Right lobe of liver (tissue), 6 donors: ENCODE results near the gene LHFPL2. TPM values are rescaled to one million over a fixed set of nuclear protein-coding genes. Genes with fewer than 3 reads are reported as not detected.

Source experiments
- ATAC-seq, 4 donors: fragments of 200-7000 bp; cut with Tn5 transposase; one replicate each; pipeline ENCODE4 v1.9.1; 2020; ENCODE audit warnings: mild to moderate bottlenecking in 4 of 4, moderate library complexity in 4 of 4
- DNase-seq, 3 donors: peaks; one replicate each; pipeline ENCODE4 v3.0.0-alpha.2; 2020
- H3K27ac ChIP-seq, 3 donors: fragments of 200-600 bp; one replicate each; pipeline ENCODE4 v1.8.0; 2022
- H3K27me3 ChIP-seq, 2 donors: fragments of 200-600 bp; one replicate each; pipeline ENCODE4 v1.8.0; 2022
- H3K36me3 ChIP-seq, 4 donors: fragments of 200-600 bp; sonication (generic) in 1 of 4; one replicate each; pipeline versions ENCODE4 v1.5.1 to v1.8.0; 2017 to 2022; ENCODE audit warnings: control low read depth in 1 of 4
- H3K4me1 ChIP-seq, 4 donors: fragments of 200-600 bp; sonication (generic) in 1 of 4; one replicate each; pipeline versions ENCODE4 v1.5.1 to v1.8.0; 2017 to 2022; ENCODE audit warnings: control low read depth in 1 of 4
- H3K4me3 ChIP-seq, 3 donors: fragments of 200-600 bp; one replicate each; pipeline ENCODE4 v1.8.0; 2022
- H3K9me3 ChIP-seq, 4 donors: fragments of 200-600 bp; sonication (generic) in 1 of 4; one replicate each; pipeline versions ENCODE4 v1.5.1 to v1.8.0; 2017 to 2022; ENCODE audit warnings: control low read depth in 1 of 4
- POLR2A ChIP-seq: fragments of 450-650 bp; IDR thresholded peaks from one replicate; pipeline ENCODE4 v1.6.1; 2017; ENCODE audit warnings: antibody characterized with exemption, mild to moderate bottlenecking
- WGBS: methylation state at CpG from one replicate; pipeline ENCODE4 v1.1.6; 2018; ENCODE audit warnings: low coverage, low lambda C conversion rate; ENCODE audit not compliant: insufficient coverage; ENCODE audit errors: missing lambda C conversion rate; 5-methylcytosine and 5-hydroxymethylcytosine counted together
- intact Hi-C, 2 donors: fragments of 100-400 bp; cut with DNase I; formaldehyde crosslinking; loops; one replicate each; pipeline versions ENCODE4 v1.11.2 to v1.14.1; 2022
- total RNA-seq, 6 experiments: library from RNA; depleted of rRNA in 2 of 6; stranded (reverse); fragments of >200 nt in 2 of 6; fragmentation: NEBNext Ultra II Directional in 3 of 6; extraction: Animal tissue kit (Norgen Biotek cat#: 25700) in 3 of 6; gene quantifications; one replicate each; pipeline versions ENCODE4 v1.1.0 to v1.2.4, GENCODE V29; 2016 to 2023
- TF ChIP-seq, protein P1 (sequence below), 4 donors: fragments of 200-600 bp in 3 of 4; fragments of 450-650 bp in 1 of 4; IDR thresholded peaks; one replicate each; pipeline versions ENCODE4 v1.5.1 to v1.8.0; 2016 to 2022; ENCODE audit warnings: antibody characterized with exemption in 4 of 4, mild to moderate bottlenecking in 2 of 4
- donor health status: DM: no; HTN: yes; CAD: no.
- donor health status: DM: no; HTN: no; CAD: no.
- donor health status: DM: no; HTN: no; CAD: no.
- donor health status: DM: no; HTN: yes; CAD: no.
- donor health status: DM: no; HTN: yes; CAD: no.

The LHFPL2 gene
- total RNA-seq, 6 experiments from 2014 or later, result 2.6 to 11.8 (median 4.3) TPM

DNA sequence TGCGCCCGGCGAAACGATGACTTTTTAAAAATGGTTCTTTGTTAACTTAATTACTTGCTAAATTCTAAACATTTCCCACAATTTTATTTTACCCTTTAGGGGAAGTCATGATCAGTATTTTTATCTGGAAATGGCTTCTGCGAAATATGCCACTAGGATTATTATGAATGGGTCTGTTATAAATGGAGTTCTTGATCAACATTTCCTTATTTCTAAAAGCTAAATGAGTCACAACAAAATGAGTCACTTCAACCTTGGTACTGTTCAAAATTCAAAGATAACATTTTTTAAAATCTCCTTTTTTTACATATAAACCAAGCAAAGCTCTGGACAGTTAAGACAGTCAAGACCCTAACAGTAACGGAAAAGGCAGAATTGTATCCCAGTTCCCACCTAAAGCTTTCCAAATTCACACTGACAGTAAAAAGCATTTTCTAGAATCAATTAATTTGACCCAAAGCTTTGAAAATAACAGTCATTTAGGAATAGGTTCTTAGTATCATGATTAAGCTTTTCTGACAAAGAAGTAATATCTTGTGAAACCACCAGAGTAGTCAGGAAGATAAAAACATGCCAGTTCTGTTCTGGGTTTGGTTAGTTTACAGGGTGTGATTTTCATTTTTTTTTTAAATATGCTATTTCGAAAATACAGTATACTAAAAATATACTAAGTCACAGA is 81.7 kb downstream of the LHFPL2 start:
- intact Hi-C loops, result no loop called here
- Histone ChIP-seq H3K9me3 (no peaks in the 10 kb centered on the region), H3K4me1 (no peaks in the 10 kb centered on the region), H3K36me3 (no peaks in the 10 kb centered on the region), H3K27ac (no peak overlapping the region), H3K27me3 (no peaks in the 10 kb centered on the region), H3K4me3 (no peak overlapping the region)
- no peak for TF ChIP-seq POLR2A
- TF ChIP-seq, protein P1, sequence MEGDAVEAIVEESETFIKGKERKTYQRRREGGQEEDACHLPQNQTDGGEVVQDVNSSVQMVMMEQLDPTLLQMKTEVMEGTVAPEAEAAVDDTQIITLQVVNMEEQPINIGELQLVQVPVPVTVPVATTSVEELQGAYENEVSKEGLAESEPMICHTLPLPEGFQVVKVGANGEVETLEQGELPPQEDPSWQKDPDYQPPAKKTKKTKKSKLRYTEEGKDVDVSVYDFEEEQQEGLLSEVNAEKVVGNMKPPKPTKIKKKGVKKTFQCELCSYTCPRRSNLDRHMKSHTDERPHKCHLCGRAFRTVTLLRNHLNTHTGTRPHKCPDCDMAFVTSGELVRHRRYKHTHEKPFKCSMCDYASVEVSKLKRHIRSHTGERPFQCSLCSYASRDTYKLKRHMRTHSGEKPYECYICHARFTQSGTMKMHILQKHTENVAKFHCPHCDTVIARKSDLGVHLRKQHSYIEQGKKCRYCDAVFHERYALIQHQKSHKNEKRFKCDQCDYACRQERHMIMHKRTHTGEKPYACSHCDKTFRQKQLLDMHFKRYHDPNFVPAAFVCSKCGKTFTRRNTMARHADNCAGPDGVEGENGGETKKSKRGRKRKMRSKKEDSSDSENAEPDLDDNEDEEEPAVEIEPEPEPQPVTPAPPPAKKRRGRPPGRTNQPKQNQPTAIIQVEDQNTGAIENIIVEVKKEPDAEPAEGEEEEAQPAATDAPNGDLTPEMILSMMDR (IDR thresholded peaks at IDR 0.05), result no peak
- no peak for DNase-seq
- ATAC-seq, result peak in 1 of 4 donors; percentile 49
- 76% methylated on average over 7 of the region's 7 CpGs for WGBS

DNA sequence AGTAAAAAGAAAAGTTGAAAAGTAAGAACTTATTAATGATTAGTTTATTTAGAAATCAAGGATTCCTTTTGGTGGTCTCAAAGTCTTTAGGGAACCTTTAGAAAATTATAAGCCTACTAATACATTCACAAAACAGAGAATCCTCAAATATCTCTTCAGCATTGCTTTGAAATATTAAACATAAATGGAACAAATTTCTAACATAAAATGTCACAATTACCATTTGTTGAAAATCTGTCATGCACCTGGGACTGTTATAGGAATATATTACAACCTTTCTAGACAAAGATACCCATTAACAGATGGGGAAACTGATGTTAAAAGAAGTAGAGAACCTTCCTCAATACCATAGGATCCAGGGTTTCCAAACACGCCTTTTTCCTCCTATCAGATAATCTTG is 83.2 kb downstream of the LHFPL2 start:
- Histone ChIP-seq H3K36me3 (no peaks in the 10 kb centered on the region), H3K27ac (no peak overlapping the region), H3K4me1 (no peaks in the 10 kb centered on the region), H3K4me3 (no peak overlapping the region), H3K9me3 (no peaks in the 10 kb centered on the region), H3K27me3 (no peaks in the 10 kb centered on the region)
- intact Hi-C loops, result no loop called here
- no peak for TF ChIP-seq POLR2A
- TF ChIP-seq, protein P1 (IDR thresholded peaks at IDR 0.05), result no peak
- DNase-seq (no peak), ATAC-seq (no peak)
- 83% methylated on average over 1 of the region's 1 CpG for WGBS

DNA sequence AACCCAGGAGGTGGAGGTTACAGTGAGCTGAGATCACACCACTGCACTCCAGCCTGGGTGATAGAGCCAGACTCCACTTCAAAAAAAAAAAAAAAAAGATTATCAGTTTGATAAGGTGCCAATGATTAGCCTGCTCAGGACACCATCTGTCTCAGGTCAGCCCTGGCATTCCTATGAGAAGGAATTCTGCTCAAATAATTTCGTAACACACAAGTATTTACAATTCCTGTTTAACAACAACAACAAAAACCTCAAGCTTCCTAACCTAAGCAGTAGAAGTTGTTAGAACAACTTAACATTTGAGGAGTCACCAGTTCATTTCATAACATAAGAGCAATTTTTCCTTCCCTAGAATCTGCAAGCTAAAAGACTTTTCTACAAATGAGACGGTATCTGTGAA is 85.0 kb downstream of the LHFPL2 start:
- no peaks in the 10 kb centered on the region for H3K27me3 ChIP-seq
- WGBS, result 65% methylated on average over 2 of the region's 2 CpGs
- no peak overlapping the region for H3K27ac ChIP-seq
- no peak overlapping the region for H3K4me3 ChIP-seq
- H3K9me3 ChIP-seq, result no peaks in the 10 kb centered on the region
- H3K36me3 ChIP-seq, result no peaks in the 10 kb centered on the region
- DNase-seq (no peak), ATAC-seq (no peak)
- intact Hi-C loops, result no loop called here
- no peaks in the 10 kb centered on the region for H3K4me1 ChIP-seq
- TF ChIP-seq, protein P1 (IDR thresholded peaks at IDR 0.05), result no peak
- no peak for TF ChIP-seq POLR2A

DNA sequence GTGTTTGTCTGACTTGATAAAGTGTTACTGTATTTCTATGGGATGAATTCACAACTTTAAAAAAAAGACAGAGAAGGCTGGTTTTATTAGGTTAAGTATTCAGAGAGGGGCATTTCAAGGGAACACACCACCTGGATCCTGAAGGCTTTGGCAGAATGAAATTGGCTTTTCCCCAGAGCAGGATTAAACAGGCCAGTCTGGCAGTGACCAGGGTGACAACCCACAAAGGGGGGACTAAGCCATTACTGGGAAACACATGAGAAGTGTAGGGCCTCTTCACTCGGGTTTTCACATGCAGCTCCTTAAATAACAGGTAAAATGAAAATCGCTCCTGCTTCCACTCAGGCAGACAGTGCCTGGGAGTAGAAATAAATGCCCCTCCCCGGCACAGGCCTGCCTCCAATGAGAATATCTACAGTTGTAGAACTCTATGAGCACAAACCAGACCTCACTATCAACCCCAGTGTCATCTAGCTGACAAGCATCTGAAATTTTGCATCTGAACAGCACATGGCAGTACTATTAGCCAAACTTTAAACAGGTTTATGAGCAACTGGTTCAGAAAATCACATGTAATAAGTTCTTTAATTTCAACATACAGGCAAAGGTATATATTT is 85.8 kb downstream of the LHFPL2 start:
- Histone ChIP-seq H3K4me1 (no peaks in the 10 kb centered on the region), H3K36me3 (no peaks in the 10 kb centered on the region), H3K9me3 (no peaks in the 10 kb centered on the region), H3K27ac (no peak overlapping the region), H3K4me3 (no peak overlapping the region), H3K27me3 (no peaks in the 10 kb centered on the region)
- TF ChIP-seq POLR2A, result no peak
- TF ChIP-seq, protein P1 (IDR thresholded peaks at IDR 0.05), result no peak
- DNase-seq (no peak), ATAC-seq (no peak)
- intact Hi-C loops, result no loop called here
- 92% methylated on average over 2 of the region's 3 CpGs for WGBS
